NCI-H510A treated with DMSO at 0.1 percent for 48 hours (cell line): ENCODE results near the gene ATP1B3.
A peak's percentile ranks its signal among the peaks of the same experiment; 100 is the strongest.
"Not testable (repeated sequence)": the region's sequence is repeated elsewhere in the genome, so short reads cannot be mapped to it uniquely, and the experiment has no call there.

Experiments
- DNase-seq: peaks from one replicate; lab custom pipeline; 2025; lab: John Stamatoyannopoulos, UW

ATP1B3 gene

DNA sequence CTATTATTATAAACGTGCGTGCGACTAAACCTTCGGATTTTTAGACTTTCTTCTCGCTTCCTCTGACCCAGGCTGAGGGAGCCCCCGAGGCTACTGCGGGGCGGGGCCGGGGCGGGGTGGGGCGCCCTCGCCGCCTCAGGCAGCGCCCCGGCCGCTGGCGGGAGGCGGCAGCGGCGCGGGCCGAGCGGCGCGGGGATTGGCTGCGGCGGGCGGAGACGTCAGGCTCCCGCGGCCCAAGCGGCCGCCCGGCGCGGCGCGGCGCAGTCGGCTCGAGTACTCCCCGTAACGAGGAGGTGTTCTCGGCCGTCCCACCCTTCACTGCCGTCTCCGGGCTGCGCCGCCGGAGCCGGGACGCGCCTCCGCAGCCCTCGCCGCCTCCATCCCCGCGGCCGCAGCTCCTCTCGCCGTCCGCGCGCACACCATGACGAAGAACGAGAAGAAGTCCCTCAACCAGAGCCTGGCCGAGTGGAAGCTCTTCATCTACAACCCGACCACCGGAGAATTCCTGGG is at the start of gene ATP1B3:
Gene ATP1B3, plus strand, starts transcription at position 263 of the 510 bp plus-strand sequence. Its CDS starts 159 bp downstream, at position 422.
- DNase-seq, result peak; percentile 59

DNA sequence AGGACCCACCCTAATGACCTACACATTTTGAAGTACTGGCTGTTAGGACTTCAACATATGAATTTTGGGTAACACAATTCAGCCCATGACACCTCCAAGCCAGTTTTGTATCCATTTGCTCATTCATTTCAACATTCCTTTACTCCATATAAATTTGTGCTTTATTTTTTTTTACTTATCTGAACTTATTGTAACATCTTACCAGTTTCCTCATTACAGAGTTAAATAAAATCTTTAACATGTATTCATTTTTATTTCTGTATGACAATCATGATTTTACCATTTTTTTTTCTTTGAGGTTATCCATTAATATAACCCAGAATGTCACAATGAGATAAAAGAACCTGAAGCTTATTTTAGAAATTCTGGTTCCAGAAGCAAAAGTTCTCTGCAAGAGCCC is 48.0 kb upstream of the ATP1B3 start:
- DNase-seq, result no peak

DNA sequence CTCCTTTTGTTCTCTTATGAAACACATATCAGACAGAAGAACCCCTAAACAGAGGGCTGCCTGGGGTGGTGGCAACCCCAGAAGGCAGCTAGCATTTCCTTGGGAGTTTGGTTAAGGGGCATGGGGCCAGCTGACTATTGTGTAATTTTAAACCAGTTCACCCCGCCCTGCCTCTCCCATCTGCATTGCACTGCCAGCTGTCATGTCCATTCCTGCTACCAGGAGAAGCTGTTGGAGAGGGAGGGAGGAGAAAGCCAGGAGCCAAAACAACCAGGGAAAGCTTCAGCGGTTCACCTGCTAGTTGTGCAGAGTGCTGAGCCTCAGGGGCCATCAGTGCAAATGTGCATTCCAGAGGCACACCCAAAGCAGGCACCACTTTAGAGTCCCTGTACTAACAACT is 47.6 kb upstream of the ATP1B3 start:
- peak; percentile 59 for DNase-seq

DNA sequence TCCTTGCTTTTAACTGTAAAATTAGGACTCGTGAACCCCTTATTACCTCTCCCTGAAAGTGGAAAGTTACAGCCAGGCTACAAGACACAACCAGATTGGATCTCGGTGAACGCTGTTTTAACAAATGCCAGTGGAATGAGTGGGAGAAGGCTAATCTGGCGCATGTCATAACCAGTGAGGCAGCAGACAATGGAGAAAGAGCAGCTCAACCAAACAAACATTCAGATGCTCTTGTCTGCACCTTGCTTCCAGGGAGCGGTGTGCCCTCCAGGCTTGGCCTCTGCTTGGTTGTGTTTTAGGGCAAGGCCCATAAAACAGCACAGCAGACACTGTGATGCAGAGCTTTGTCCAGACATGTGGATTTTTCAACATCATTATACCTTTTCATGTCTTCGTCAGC is 45.9 kb upstream of the ATP1B3 start:
- DNase-seq, result no peak

DNA sequence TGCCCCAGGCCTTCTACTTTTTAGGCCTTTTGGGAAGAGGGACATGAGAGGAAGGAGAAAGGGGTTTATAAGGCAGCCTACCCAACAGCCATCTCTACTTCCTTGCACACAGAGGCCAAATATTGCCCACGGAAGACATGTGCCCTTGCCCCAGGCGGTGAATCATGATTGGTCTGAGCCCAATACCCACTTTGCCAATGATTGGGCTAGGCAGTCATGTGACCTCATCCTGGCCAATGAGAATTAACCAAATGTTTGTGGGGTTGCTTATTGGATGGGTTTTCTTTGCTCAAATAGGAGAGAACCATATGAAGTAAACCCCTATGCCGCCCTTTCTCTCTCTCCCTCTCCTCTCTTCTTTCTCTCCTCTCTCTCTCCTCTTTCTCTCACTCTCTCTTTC is 42.2 kb upstream of the ATP1B3 start:
- DNase-seq, result no peak

DNA sequence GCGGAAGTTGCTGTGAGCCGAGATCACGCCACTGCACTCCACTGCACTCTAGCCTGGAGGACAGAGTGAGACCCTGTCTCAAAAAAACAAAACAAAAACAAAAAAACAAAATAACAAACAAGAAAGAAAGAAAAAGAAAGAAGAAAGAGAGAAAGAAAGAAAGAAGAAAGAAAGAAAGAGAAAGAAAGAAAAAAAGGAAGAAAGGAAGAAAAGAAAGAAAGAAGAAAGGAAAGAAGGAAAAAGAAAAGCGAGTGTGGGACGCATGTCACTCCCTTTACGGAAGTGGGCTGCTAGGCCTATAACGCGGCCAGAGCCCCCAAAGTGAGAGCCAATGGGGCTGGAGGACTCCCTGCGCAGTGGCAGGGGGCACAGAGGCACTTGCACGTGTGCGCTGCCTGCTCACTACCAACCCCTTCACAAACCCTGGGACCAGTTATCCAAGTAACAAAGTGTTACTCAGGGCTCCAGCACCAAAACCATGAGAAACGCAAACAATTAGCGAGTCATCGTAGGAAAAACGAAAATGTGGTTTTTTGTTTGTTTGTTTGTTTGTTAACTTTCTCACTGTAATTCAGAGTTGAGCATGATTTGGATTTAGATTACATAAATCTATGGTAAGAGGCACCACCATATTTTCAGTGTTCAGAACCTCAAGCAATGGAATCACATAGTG is 40.8 kb upstream of the ATP1B3 start:
- no peak for DNase-seq

DNA sequence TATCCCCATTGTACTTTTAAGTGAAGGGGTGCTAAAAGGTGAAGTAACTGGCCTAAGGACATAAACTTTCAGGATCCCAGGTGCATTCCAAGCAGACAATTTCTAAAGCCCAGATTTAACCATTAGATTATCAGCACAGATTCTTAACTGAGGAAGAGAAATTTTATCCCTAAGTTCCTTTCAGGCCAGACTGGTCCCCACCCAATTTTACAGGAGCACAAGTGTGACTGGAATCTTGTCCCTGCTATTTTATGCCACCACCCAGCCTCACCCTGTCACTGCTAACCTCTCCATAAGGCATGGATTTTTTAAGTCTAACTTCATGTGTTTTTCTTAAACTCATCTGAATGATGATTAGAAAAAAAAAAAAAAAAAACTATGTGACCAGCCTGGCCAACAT is 37.1 kb upstream of the ATP1B3 start:
- no peak for DNase-seq

DNA sequence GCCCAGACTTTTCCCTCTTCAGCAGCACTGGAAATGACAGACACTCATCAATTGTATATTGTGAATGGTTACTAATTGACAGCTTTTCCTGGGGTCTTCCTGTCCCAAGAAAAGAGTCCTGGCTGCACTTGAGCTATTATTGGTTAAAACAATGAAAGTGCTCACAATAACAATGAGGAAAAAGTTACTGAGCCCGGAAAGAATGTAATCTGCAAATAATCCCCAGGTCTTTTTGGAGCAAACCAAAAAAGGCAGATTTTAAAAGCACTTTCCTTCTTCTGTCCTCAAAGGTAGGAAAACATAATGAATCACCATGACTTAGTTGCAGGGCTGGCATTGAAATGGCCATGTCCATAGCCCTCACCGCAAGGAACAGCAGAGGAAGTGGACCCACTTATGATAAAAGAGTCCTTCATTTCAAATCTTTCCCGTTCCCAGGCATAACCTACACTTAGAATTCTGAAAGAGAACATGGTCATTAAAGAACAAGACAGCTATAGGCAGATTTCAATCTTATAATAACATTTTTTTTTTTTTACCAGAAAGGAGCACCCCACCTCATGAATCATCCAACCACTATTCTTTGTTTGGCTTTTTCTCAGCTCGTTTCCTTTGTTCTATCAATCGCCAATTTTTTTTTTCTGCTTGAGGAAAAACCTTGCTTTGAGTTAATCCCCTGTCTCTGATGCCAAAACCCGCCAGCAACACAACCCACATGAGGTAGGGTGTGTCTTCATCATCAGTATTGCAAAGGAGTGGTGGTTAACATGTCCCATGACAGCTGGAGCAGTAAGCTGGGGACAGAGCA is 35.5 kb upstream of the ATP1B3 start:
- DNase-seq, result no peak

DNA sequence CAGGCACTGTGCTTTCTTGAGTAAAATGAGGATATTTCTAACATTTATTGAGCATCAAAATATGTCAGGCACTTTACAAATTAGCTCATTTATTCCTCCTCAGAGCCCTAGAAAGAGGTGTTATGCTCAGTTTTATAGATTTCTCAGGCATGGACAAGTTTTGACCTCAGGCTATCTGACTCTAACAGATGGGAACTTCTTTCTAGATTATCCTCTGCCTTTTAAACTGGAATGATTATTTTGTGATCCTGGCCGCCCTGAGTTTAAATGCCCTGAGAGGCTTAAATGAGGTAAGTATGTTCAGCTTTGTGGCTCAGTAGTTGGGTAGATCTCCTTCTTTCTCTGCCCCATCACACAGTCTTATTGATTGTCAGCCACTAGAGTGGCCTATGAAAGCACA is 32.3 kb upstream of the ATP1B3 start:
- DNase-seq, result no peak

DNA sequence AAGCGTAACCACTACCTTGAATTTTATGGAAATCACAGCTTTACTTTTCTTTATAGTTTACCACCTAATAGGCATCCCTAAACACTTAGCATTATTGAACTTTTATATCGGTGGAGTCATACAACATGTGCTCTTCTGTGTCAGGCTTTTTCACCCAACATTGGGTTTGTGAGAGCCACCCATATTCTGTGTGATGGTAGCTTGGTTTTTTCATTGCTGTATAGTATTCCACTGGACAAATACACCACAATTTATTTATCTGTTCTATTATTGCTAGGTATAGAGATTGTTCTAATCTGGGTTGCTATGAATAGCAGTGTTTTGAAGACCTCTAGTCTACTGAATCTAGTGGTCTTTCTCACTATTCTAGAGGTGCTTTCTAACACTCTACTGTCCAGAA is 31.6 kb upstream of the ATP1B3 start:
- DNase-seq, result no peak

DNA sequence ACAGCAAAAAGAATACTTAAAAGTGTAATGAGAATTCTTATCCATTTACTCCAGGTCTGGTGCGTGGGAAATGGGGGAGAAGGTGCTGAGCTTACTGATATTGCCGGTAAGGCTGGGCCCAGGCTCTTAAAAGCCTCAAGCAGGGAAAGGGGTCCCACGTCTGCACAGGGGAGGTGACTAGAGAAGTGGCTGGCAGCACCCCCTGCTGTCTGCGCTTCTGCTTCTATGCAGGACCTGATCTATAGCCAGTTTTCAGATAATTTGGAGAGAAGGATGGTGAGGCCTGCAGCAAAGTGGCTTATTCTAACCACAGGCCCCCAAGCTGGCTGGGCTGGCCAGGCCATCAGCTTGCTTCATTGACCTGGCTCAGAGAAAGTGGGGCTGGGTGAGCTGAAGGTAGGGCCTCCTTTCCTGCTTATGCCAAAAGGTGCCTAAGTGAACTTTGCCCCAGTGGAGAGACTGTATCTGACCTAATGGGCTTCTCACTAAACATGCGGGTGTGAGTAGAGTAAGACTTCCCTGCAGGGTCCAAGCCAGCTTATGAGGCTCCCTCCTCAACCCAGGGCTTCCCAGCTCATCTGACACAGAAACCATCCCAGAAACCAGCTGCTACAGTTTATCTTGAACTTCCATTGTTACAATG is 30.9 kb upstream of the ATP1B3 start:
- DNase-seq, result no peak

DNA sequence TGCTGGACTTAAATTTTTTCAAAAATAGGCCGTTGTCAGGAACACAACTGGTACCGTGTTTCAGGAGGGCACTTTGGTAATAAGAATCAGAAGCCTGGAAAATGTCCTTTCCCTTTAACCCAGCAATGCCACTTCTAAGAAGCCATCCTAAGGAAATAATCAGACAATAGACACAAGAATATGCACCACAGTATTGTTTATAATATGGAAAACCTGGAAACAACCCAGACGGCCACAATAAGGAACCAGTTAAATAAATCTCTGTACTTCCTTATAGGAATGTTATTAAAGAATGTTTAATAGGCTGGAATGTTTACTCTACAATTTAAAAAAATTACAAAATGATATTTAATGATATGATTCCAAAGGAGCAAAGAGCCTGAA is 30.4 kb upstream of the ATP1B3 start:
- DNase-seq, result no peak

DNA sequence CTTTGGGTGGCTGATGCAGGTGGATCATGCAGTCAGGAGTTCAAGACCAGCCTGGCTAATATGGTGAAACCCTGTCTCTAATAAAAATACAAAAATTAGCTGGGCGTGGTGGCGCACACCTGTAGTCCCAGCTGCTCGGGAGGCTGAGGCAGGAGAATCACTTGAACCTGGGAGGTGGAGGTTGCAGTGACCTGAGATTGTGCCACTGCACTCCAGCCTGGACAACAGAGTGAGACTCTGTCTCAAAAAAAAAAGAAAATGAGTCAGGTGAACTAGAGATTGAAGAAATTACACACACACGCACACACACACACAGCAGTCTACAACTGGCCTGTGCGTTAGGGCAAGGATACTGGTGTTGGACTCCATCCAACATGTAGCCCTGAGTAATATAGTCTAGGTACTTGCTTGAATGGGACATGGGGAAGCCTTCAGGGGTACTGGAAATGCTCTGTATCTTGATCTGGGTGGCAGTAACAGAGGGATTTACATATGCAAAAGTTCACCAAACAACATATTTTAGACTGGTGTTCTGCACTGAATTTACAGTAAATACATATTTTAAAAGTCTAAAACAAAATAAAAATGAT is 28.2 kb upstream of the ATP1B3 start:
- not testable (repeated sequence) for DNase-seq

DNA sequence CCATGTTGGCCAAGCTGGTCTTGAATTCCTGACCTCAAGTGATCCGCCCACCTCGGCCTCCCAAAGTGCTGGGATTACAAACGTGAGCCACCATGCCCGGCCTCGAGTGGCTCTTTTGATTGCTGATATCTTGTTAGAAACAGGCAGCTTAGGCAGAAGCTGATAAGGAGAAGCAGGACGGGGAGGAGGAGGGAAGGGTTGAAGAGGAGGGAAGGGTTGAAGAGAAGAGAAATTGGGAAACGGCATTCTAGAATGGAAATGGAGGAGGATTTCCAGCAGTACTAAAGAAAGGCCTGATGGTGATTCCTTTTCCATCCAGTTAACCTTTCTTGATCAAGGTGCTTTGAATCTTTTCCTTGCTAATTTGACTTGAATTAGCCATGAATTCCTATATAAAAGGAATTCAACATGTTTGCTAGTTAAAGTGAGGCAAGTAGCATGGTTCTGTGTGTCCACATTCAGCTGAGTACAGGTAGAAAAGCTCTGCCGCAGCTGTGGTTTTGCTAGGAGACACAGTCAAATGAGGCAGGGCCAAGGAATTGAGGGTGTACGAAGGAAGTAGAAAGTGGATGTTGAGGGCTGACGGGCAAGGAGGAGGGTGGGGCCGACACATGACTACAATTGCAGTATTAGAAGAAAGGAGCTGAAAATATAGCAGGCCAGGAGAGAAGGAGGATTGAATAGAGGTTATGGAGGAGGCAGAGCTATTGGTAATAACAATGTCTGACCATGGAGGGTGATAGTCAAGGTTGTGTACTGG is 27.2 kb upstream of the ATP1B3 start:
- DNase-seq, result no peak

DNA sequence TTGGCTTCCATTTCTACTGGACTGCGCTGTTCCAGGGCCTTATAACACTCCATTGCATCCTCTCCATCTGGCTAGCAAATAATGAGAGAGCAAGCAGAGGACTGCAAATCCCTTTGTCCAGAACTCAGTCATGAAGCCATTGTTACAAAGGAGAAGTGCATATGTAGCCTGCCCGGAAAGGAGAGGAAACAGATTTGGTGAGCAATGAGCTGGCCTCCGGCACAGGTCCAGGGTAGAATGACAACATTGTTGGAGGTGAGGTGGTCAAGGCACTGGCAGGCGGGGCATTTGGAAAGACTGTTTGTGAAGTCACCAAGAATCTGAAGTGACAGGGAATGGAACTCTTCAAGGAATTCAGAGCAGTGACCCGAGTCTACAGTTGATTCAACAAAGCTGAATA is 25.0 kb upstream of the ATP1B3 start:
- no peak for DNase-seq

DNA sequence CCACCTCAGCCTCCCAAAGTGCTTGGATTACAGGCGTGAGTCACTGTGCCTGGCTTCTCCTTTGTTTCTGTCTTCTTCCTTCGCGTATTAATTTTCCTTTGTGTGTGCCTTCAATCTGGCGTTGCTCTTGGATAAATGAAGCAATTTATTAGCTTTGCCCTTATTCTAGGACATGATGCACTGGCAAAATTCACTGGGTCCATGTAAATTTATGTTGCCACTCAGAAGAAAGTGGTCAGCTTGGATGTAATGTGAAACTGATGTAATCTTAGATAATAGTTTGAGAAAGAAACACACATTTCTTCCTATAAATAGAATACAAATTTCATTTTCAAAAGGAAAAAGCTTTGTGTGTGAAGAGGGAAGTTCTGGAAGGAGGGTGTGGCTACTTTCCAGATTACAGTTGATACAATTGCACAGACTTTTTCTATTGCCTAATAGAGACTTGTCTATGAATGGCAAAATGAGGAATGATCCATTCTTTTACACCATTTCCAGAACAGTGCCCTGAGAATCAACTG is 23.3 kb upstream of the ATP1B3 start:
- DNase-seq, result no peak

DNA sequence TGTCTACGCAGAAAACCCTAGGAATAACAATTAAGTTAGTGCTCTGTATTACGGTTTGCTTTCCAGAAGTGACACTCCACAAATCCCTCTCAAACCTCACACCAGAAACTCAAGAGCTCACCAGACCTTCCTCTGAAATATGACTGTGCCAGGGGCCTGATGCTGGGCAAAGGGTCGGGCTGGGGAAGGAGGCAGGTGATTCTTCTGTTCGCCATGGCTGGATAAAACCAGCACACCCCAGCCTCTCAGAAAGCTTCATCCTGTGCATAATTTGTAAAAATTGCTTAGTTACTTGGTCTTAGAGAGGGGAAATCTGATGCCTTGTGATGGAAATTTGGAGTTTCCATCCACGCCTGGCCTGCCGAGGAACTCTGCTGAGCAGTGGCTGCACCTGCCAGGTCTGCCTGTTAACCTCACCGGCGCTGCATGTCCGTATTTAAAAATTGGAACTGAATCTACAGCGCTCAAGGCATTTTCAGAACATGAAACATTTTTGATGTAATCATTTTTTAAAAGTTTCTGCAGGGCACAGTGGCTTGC is 22.7 kb upstream of the ATP1B3 start:
- no peak for DNase-seq

DNA sequence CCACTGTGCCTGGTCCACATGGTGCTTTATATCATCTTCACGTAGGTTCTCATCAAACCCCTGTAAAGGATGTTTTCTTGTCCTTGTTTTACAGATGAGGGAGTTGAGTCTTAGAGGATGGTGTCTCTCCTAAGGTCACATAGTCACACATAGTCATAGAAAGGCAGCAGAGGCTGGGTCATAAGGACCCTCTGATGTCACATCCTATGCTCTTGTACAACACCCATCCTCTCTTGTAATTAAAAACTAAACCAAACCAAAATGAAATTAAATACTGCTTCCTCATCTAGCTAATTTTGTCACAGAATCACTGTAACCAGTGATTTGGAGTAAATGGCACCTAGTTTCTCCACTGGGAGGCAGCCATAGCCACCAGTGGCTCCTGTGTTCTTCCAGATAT is 21.8 kb upstream of the ATP1B3 start:
- no peak for DNase-seq

DNA sequence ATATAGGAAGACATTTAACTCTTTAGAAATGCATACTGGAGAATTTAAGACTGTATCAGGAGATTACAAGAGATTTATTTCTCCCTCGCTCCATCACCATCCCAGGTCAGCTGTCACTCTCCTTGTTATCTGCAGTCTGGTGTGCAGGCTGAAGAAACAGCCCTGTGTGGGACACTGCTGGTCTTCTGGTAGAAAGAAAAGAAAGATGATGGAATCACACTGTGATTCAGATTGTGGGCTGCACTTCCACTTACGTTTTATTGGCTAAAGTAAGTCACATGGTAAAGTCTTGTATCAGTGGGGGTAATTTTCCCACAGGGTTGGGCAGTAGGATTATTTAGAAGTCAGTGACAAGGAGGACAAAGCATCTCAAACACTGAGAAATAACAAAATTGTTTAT is 18.1 kb upstream of the ATP1B3 start:
- DNase-seq, result no peak

DNA sequence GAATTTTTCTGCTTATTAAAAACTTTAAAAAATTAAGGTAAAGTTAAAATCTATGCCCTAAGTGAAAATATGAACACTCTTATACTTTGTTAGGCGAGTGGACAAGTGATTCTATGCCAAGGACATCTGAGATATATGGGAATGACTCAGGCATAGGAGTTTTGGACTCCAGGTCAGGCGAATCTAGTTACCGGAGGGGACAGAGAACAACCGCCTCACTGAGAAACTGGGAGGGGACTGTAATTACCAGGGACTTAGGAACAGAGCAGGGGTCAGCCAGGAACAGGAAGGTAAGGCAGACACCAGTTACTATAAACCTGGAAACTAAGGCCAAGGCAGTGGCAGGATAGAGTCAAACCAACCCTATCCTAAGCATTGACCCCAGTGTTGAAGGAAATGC is 16.8 kb upstream of the ATP1B3 start:
- no peak for DNase-seq

DNA sequence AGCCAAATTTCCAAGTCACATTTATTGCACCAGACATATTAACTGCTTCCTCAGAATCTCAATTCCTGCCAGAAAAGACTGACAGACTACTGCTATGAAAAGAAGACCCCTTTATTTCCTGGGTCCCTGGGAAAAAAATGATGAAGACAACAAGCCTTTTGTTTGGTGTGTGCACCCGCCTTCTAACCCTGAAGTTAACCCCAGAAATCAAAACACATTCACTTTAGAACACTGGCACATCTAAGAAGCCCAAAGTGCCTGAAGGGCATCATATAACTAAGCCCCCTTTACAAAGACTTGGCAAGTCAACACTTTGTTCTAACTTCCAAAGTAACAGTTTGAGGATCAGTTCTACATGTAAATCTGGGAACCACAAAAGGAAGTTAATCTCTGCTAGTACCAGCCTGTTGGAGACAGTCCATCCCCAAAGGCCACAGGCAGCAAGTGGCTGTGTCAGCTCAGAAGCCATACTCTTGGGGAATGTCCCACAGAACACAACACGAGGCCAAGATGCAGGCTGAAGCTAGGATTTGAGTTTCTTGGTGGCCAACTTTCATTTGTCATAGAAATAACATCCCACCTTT is 16.3 kb upstream of the ATP1B3 start:
- DNase-seq, result no peak
